ENCODE measurements around the gene LUC7L2.
A peak's percentile ranks its signal among the peaks of the same experiment; 100 is the strongest.
"Not testable (repeated sequence)": the region's sequence is repeated elsewhere in the genome, so short reads cannot be mapped to it uniquely, and the experiment has no call there.

The LUC7L2 gene

DNA sequence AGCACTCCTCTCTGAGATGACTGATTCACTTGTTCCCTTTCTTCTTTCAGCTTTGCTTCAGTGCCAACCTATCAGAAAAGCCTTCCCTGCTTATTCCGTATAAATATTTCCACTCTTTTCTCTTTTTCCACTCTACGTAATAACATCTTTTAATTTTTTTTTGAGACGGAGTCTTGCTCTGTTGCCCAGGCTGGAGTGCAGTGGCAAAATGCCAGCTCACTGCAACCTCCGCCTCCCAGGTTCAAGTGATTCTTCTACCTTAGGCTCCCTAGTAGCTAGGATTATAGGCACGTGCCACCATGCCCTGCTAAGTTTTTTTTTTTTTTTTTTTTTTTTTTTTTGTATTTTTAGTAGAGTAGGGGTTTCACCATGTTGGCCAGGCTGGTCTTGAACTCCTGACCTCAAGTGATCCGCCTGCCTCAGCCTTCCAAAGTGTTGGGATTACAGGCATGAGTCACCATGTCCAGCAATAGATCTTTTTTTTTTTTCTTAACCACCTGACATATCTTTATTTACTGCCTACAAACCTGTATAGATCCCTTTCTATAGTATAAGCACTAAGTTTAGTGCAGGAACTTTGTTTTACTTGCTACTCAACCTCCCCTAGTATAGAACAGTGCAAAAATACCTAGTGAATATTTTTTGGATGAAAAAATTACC lies 55.2 kb downstream of the LUC7L2 start:
- peak overlapping the region; percentile 47 for H3K27ac Mint-ChIP-seq
- H3K4me1 Mint-ChIP-seq, H3K27me3 Mint-ChIP-seq, H3K4me3 Mint-ChIP-seq, H3K9me3 Mint-ChIP-seq: not testable (repeated sequence)
- peaks cover 21% of the 10 kb centered on the region for H3K36me3 Mint-ChIP-seq

DNA sequence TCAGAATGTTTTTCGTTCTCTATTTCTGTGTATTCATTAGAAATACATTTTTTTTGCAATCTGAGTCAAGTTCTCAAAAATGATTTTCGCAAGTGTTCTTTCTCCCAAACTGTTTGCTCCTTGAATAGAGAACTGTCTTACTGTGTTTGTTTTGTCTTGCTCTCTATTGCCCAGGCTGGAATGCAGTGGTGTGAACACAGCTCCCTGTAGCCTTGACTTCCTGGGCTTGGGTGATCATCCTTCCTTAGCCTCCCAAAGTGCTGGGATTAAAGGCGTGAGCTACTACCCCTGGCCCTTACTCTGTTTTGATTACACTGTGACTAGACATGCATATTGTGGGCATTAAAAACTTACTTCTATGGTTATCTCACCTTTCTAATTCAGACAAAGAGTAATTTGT lies 56.7 kb downstream of the LUC7L2 start:
- Mint-ChIP-seq H3K4me1 (no peaks in the 10 kb centered on the region), H3K36me3 (peaks cover 26% of the 10 kb centered on the region), H3K9me3 (no peaks in the 10 kb centered on the region), H3K27ac (peak overlapping the region; percentile 51), H3K4me3 (no peak overlapping the region), H3K27me3 (no peaks in the 10 kb centered on the region)

DNA sequence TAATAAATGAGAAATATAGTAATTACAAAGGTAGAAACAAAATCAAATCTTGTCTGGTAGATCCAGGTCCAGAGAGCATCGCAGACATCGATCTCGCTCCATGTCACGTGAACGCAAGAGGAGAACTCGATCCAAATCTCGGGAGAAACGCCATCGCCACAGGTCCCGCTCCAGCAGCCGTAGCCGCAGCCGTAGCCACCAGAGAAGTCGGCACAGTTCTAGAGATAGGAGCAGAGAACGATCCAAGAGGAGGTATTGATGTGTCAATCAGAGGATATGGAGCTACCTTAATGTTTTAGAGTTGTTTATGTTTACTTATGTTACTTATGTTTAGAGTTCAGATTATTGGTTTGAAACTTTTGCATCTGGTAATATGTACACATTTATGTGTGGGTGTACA lies 57.8 kb downstream of the LUC7L2 start:
- Mint-ChIP-seq H3K4me3 (no peak overlapping the region), H3K27ac (no peak overlapping the region), H3K4me1 (no peaks in the 10 kb centered on the region), H3K27me3 (no peaks in the 10 kb centered on the region), H3K9me3 (no peaks in the 10 kb centered on the region), H3K36me3 (peaks cover 26% of the 10 kb centered on the region)

DNA sequence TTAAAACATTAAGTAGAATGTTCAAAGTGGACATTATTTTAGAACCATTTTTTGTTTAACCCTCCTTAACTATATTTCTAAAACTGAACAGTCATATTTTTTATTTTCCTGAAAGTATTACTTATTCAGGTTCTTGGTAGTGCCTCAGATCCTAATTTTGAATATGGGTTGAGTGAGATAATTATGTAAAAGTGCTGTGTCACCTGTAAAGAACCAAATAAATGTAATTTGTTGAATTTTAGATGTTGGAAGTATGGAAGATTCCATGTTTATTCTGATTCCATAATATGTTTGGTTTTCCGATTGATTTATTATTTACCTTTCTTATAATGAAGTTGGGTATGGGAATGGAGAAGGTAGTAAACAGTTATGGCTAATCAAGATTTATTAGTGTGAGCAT lies 61.4 kb downstream of the LUC7L2 start:
- no peaks in the 10 kb centered on the region for H3K9me3 Mint-ChIP-seq
- H3K36me3 Mint-ChIP-seq, result peaks cover 26% of the 10 kb centered on the region
- H3K4me1 Mint-ChIP-seq, result no peaks in the 10 kb centered on the region
- H3K27me3 Mint-ChIP-seq, result no peaks in the 10 kb centered on the region
- no peak overlapping the region for H3K4me3 Mint-ChIP-seq
- H3K27ac Mint-ChIP-seq, result peak overlapping the region; percentile 12

DNA sequence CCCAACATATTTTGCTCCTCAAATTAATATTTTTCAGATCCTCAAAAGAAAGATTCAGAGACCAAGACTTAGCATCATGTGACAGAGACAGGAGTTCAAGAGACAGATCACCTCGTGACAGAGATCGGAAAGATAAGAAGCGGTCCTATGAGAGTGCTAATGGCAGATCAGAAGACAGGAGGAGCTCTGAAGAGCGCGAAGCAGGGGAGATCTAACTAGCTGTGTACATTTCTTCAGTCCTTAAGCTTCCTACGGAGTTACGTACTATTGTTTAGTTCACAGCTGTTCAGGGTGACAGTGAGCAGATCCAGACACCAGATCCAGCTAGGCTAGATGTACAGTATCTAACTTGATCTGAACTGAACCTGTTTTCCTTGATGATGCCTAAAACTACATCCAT lies 62.4 kb downstream of the LUC7L2 start:
- Mint-ChIP-seq H3K36me3 (peaks cover 20% of the 10 kb centered on the region), H3K27me3 (no peaks in the 10 kb centered on the region), H3K27ac (no peak overlapping the region), H3K4me1 (peaks cover 3% of the 10 kb centered on the region), H3K9me3 (no peaks in the 10 kb centered on the region), H3K4me3 (no peak overlapping the region)

DNA sequence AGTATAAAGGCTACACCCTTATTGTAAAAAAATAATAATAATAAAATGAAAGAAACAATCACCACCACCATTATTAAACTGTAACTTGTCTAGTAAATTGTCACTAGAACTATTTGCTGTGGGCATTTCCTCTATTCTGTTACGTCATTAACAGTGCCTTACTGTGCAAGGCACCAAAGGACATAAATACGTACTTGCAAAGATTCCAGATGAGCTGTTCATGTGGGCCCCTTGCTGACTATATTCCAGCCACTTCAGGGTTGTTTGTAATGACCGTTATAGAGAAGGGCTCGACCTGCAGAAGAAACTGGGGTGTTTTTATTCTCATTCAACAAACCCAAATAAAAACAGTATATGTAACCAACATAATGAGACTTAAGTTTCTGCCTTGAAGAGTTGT lies 63.4 kb downstream of the LUC7L2 start:
- Mint-ChIP-seq H3K9me3 (no peaks in the 10 kb centered on the region), H3K36me3 (peaks cover 18% of the 10 kb centered on the region), H3K4me1 (peaks cover 3% of the 10 kb centered on the region)

DNA sequence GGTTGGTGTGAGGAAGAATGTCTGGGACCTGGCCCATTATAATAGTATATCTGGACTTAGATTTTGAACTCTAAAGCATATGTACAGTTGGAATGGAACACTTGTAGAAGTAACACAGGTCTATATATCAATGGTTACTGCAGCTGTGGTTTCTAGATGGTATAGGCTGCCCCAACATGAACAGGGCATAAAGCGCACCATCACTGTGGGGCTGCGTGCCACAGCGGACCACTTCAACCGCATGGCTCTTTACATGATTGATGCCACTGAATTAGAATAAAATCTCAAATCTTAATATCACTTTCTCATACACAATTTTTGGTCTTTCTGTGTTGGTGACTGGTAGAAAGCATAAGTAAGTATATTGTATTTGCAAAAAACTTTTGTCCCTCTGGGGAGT lies 64.3 kb downstream of the LUC7L2 start:
- no peak overlapping the region for H3K4me3 Mint-ChIP-seq
- peaks cover 7% of the 10 kb centered on the region for H3K4me1 Mint-ChIP-seq
- peak overlapping the region; percentile 24 for H3K27ac Mint-ChIP-seq
- H3K36me3 Mint-ChIP-seq, result peaks cover 23% of the 10 kb centered on the region
- H3K27me3 Mint-ChIP-seq, result no peaks in the 10 kb centered on the region
- no peaks in the 10 kb centered on the region for H3K9me3 Mint-ChIP-seq

More for the DNA sequence above, 63.4 kb downstream of the LUC7L2 start:
- H3K27ac Mint-ChIP-seq, result no peak overlapping the region
- H3K27me3 Mint-ChIP-seq, result no peaks in the 10 kb centered on the region
- H3K4me3 Mint-ChIP-seq, result no peak overlapping the region

DNA sequence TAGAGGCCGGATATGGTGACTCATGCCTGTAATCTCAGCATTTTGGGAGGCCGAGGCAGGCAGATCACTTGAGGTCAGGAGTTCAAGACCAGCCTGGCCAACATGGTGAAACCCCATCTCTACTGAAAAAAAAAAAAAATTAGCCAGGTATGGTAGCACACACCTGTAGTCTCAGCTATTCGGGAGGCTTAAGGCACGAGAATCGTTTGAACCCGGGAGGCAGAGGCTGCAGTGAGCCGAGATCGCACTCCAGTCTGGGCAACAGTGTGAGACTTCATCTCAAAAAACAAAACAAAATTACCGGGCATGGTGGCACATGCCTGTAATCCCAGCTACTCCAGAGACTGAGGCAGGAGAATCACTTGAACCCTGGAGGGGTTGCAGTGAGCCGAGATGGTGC lies 66.0 kb downstream of the LUC7L2 start:
- peaks cover 16% of the 10 kb centered on the region for H3K36me3 Mint-ChIP-seq
- not testable (repeated sequence) for H3K4me1 Mint-ChIP-seq, H3K4me3 Mint-ChIP-seq, H3K27me3 Mint-ChIP-seq, H3K9me3 Mint-ChIP-seq, H3K27ac Mint-ChIP-seq

DNA sequence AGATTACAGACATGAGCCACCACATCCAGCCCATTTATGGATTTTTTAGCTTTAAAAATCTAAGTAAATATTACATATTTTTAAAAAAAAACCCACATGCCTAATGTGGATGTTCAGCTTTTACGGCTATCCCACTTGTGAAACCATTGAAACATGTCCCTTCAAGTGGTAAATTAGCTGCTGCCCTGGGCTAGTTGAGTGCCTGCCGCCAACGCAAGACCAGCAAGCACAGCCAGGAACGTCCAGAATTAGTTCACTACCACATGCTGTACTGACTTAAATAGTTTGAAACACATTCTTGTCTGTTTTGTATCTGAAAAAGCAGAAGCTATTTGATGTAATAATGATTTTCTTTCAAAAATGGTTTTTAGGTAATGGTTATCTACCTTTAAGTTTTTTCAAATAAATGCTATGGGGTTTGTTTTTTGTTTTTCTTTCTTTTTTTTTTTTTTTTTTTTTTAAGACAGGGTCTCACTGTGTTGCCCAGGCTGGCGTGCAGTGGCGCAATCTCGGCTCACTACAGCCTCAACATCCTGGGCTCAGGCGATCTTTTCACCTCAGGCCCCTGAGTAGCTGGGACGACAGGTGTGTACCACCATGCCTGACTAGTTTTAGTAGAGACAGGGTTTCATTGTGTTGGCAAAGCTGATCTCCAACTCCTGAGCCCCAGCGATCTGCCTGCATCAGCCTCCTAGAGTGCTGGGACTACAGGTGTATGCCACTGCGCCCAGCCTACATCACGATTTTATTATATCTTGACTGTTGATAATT lies 66.7 kb downstream of the LUC7L2 start:
- H3K27ac Mint-ChIP-seq, result peak overlapping the region; percentile 68
- H3K9me3 Mint-ChIP-seq, result no peaks in the 10 kb centered on the region
- peaks cover 13% of the 10 kb centered on the region for H3K36me3 Mint-ChIP-seq
- no peaks in the 10 kb centered on the region for H3K27me3 Mint-ChIP-seq
- H3K4me3 Mint-ChIP-seq, result no peak overlapping the region
- H3K4me1 Mint-ChIP-seq, result peaks cover 9% of the 10 kb centered on the region

DNA sequence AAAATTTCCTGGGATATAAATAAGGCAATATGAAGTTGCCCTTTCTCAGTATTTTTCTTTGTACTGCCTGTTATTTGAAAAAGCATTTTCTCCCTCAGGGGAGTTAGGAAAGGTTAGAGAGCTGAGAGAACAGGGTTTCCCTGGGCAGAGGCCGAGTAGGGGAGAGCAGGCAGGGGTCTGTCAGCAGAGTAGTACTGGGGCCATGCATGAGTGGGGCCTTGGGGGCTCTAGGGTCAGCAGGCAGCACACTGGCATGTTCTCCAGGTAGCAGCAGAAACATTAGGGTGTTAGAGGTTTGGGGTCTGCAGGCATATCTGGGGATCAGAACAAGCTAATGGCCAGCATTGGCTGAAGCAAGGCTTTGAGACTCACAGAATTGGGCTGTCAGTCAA lies 67.3 kb downstream of the LUC7L2 start:
- H3K4me1 Mint-ChIP-seq, result peaks cover 9% of the 10 kb centered on the region
- H3K4me3 Mint-ChIP-seq, result no peak overlapping the region
- no peaks in the 10 kb centered on the region for H3K9me3 Mint-ChIP-seq
- no peaks in the 10 kb centered on the region for H3K27me3 Mint-ChIP-seq
- peak overlapping the region; percentile 68 for H3K27ac Mint-ChIP-seq
- H3K36me3 Mint-ChIP-seq, result peaks cover 13% of the 10 kb centered on the region

DNA sequence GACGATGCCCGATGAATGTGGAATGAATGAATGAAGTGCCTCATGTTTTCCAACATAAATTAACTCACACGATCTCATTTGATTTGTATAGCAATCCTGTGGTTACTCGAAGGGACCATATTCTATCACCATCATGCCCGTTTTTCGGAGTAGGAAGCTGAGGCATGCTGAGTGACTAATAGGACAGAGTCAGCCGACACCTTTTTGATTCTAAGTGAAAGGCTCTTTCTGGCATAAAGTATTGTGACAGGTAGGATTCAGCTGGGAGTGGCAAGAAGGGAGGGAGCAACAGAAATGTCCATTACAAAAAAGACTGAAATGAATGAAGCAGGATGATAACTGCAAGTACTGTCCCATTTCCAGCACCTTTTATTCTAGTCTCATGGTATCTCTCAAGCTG lies 68.1 kb downstream of the LUC7L2 start:
- Mint-ChIP-seq H3K36me3 (peaks cover 12% of the 10 kb centered on the region), H3K4me1 (peaks cover 10% of the 10 kb centered on the region), H3K27me3 (no peaks in the 10 kb centered on the region), H3K4me3 (no peak overlapping the region), H3K9me3 (no peaks in the 10 kb centered on the region), H3K27ac (no peak overlapping the region)

DNA sequence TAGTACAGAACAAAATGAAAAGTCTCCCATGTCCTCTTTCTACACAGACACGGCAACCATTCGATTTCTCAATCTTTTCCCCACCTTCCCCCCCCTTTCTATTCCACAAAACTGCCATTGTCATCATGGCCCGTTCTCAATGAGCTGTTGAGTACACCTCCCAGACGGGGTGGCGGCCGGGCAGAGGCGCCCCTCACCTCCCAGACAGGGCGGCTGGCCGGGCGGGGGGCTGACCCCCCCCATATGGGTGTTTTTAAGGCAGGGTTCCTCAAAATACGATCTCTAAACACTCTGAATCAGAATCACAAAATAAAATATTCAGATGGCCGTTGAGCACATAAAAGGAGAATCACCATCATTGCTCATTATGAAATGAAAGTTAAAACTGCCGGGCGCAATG lies 70.0 kb downstream of the LUC7L2 start:
- not testable (repeated sequence) for H3K4me3 Mint-ChIP-seq, H3K9me3 Mint-ChIP-seq, H3K27me3 Mint-ChIP-seq, H3K27ac Mint-ChIP-seq
- Mint-ChIP-seq H3K36me3 (peaks cover 13% of the 10 kb centered on the region), H3K4me1 (peaks cover 20% of the 10 kb centered on the region)

DNA sequence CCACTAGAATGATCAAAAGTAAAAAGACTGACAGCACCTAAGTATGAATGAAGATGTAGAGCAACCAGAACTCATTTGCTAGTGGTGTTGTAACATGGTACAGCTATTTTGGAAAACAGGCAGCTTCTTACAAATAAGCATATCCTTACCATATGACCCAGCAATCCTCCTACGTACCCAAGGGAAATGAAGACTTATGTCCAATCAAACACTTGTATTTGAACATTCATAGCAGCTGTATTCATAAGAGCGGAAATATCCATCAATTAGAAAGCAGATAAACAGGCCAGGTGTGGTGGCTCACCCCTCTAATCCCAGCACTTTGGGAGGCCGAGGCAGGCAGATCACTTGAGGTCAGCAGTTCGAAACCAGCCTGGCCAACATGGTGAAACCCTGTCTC lies 70.7 kb downstream of the LUC7L2 start:
- no peak overlapping the region for H3K27ac Mint-ChIP-seq
- H3K27me3 Mint-ChIP-seq, result no peaks in the 10 kb centered on the region
- H3K9me3 Mint-ChIP-seq, result no peaks in the 10 kb centered on the region
- H3K36me3 Mint-ChIP-seq, result peaks cover 12% of the 10 kb centered on the region
- H3K4me3 Mint-ChIP-seq, result no peak overlapping the region
- H3K4me1 Mint-ChIP-seq, result peaks cover 20% of the 10 kb centered on the region

DNA sequence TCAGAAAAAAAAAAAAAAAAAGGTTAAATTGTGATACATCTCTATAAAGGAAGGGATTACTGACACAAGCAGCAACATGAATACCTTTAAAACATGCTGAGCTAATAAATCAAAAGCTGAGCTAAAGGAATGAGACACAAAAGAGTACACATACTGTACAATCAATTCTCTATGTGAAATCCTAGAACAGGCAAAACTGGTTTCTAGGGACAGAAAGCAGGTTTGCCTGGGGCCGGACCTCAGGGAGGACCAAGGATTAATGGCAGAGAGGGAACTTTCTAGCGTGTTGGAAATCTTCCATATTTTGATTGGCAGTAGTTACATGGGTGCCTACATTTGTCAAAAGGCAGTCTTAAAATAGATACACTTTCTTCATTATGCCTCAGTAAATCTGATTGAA lies 71.3 kb downstream of the LUC7L2 start:
- H3K9me3 Mint-ChIP-seq, result no peaks in the 10 kb centered on the region
- no peak overlapping the region for H3K27ac Mint-ChIP-seq
- no peak overlapping the region for H3K4me3 Mint-ChIP-seq
- H3K27me3 Mint-ChIP-seq, result no peaks in the 10 kb centered on the region
- peaks cover 20% of the 10 kb centered on the region for H3K4me1 Mint-ChIP-seq
- H3K36me3 Mint-ChIP-seq, result peaks cover 15% of the 10 kb centered on the region

DNA sequence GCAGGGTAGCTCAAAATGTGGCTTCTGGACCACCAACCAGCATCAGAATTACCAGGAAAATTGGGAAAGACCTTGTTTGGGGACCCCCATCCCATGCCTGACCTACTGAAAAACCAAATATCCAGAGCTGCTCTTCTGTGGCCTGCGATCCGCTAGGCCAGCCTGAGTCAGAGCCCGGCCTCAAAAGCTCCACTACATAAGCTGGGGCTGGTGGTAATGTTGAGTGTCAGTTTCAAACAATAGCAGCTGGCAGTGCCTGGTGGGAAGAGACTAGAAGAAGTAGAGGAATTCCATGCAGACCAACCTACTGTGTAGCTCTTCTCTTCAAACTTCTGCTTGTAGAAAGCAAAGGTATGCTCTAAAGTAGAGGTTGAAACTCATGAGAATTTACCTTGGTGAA lies 71.8 kb downstream of the LUC7L2 start:
- Mint-ChIP-seq H3K27me3 (no peaks in the 10 kb centered on the region), H3K4me3 (no peak overlapping the region), H3K27ac (no peak overlapping the region), H3K36me3 (peaks cover 15% of the 10 kb centered on the region), H3K4me1 (peaks cover 20% of the 10 kb centered on the region), H3K9me3 (no peaks in the 10 kb centered on the region)

DNA sequence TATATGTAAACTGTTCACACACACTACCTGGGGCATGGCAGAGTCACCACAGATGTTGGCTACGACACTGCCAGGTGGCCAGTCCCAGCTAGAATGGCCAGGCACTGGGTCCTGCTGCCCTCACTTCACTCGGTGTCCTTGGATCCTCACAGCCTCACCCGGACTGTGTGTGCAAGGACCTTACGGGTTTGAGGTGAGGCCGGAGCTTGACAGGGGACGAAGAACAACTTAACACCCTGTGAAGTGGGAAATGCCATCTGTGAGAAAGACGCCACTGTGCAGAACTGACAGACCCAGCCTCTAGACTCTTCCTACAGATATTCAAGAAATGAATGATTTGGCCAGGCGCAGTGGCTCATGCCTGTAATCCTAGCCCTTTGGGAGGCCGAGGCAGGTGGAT lies 77.1 kb downstream of the LUC7L2 start:
- H3K4me3 Mint-ChIP-seq, result no peak overlapping the region
- no peak overlapping the region for H3K27ac Mint-ChIP-seq
- H3K4me1 Mint-ChIP-seq, result peaks cover 11% of the 10 kb centered on the region
- peaks cover 8% of the 10 kb centered on the region for H3K36me3 Mint-ChIP-seq
- no peaks in the 10 kb centered on the region for H3K9me3 Mint-ChIP-seq
- H3K27me3 Mint-ChIP-seq, result no peaks in the 10 kb centered on the region

DNA sequence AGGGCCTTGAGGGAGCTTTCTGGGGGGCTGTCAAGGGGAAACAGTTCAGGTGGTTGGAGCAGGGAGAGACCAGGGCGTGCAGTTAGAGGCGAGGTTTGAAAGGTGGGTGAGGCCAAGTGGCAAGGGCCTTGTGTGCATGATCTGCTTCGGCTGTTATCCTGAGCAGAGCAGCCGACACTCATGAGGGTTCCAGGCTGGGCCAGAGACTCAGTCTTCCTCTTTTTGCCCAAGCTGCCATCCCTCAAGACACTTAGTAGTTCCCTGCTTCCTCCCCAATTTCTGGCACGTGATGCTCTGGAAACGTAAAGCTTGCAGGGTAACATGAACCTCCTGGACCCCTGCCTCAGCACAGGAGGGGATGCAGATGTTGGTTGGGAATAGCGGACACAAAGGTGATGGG lies 79.7 kb downstream of the LUC7L2 start:
- Mint-ChIP-seq H3K4me1 (peaks cover 4% of the 10 kb centered on the region), H3K4me3 (no peak overlapping the region), H3K9me3 (no peaks in the 10 kb centered on the region), H3K27me3 (no peaks in the 10 kb centered on the region), H3K27ac (no peak overlapping the region), H3K36me3 (peaks cover 4% of the 10 kb centered on the region)
